ENCODE results near the gene PUM2.
A peak's percentile ranks its signal among the peaks of the same experiment; 100 is the strongest.

PUM2 gene

GRCh38 chr2:20224716-20225293, 125.8 kb downstream of the PUM2 start, which contains the start of gene SDC1:
SDC1 (minus strand) TSS chr2:20225130; CDS start chr2:20224867, 263 bp downstream.
- Histone ChIP-seq H3K4ac (ENCODE audit: low read depth in 1 of 2, low read length in 2 of 2) (peak within 1 kb of the TSS; percentile 57 to 93), H3K4me3 (ENCODE audit: insufficient read depth in 1 of 2, low read depth in 1 of 2, low read length in 2 of 2) (peak within 1 kb of the TSS; percentile 80 to 87), H3K4me1 (ENCODE audit: control insufficient read depth, insufficient read depth, low read depth, low read length) (peaks cover 28% of the 10 kb centered on the region), H2BK120ac (ENCODE audit: low read depth, low read length) (peak within 1 kb of the TSS; percentile 74), H3K27me3 (ENCODE audit: control insufficient read depth in 1 of 2, insufficient read depth in 1 of 2, low read length in 2 of 2) (no peaks in the 10 kb centered on the region), H3K14ac (ENCODE audit: low read length in 2 of 2) (no peak within 1 kb of the TSS), H4K91ac (ENCODE audit: low read length) (peak within 1 kb of the TSS; percentile 46), H2AFZ (ENCODE audit: low read depth, low read length) (peak within 1 kb of the TSS; percentile 80), H2BK12ac (ENCODE audit: low read length in 2 of 2) (peak within 1 kb of the TSS in 1 of 2 experiments; percentile 16), H3K18ac (ENCODE audit: low read depth in 1 of 2, low read length in 2 of 2) (peak within 1 kb of the TSS; percentile 72 to 78), H3K9ac (ENCODE audit: low read length) (peak within 1 kb of the TSS; percentile 89), H3K23ac (ENCODE audit: low read length in 2 of 2) (peak within 1 kb of the TSS in 1 of 2 experiments; percentile 61), H3K79me1 (replicated peaks; ENCODE audit: low read length, poor library complexity, severe bottlenecking) (no peaks in the 10 kb centered on the region), H3K36me3 (ENCODE audit: control insufficient read depth in 1 of 2, insufficient read depth in 2 of 2, low read depth in 1 of 2, low read length in 2 of 2) (no peaks in the 10 kb centered on the region), H2AK5ac (ENCODE audit: low read length, severe bottlenecking) (peak within 1 kb of the TSS; percentile 10), H4K8ac (ENCODE audit: low read length) (peak within 1 kb of the TSS; percentile 81), H2BK5ac (ENCODE audit: low read depth, low read length, poor library complexity, severe bottlenecking) (peak within 1 kb of the TSS; percentile 76), H3K27ac (ENCODE audit: low read length, poor library complexity, severe bottlenecking) (peak within 1 kb of the TSS; percentile 70), H3K9me3 (ENCODE audit: control insufficient read depth, low read length) (no peaks in the 10 kb centered on the region), H3K4me2 (ENCODE audit: low read length, poor library complexity, severe bottlenecking) (peak within 1 kb of the TSS; percentile 94), H2BK15ac (ENCODE audit: low read depth, poor library complexity, severe bottlenecking) (peak within 1 kb of the TSS; percentile 64)
- peak; percentile 58 for DNase-seq
- WGBS: 1% methylated on average over 37 of the region's 65 CpGs

DNA sequence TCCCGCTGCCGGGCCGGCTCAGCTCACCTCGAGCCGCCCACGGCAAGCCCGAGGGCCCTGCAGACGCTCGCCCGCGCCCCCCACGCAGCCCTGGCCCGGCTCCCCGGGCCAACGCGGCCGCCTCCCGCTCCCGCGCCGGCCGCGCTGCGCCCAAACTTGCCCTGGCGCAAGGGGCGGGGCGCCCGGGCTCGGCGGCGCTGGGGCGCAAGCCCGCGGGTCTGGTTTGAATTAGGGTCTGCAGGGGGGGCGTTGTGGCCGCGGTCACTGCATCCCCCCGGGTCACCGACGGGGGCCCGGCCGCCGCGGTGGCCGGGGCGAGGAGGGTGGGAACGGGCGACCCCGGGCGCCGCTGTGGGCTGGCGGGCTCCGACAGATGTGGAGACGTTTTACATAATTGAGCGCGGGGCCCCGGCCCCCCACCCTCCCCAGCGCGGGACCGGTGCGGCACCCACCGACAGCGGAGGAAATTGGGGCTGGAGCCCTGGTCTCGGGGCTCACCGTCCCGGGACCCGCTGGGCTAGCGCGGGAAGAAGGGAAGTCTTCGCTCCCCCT, 126.4 kb downstream of the PUM2 start:
- H3K4me2 ChIP-seq (ENCODE audit: low read length, poor library complexity, severe bottlenecking): peak overlapping the region; percentile 94

GRCh38 chr2:20223407-20224163, 127.1 kb downstream of the PUM2 start:
- Histone ChIP-seq H2AK5ac (ENCODE audit: low read length, severe bottlenecking) (no peak overlapping the region), H2BK12ac (ENCODE audit: low read length in 2 of 2) (peak overlapping the region in 1 of 2 experiments; percentile 64), H2AFZ (ENCODE audit: low read depth, low read length) (peak overlapping the region; percentile 78), H3K4me2 (ENCODE audit: low read length, poor library complexity, severe bottlenecking) (peak overlapping the region; percentile 94), H3K27me3 (ENCODE audit: control insufficient read depth in 1 of 2, insufficient read depth in 1 of 2, low read length in 2 of 2) (no peaks in the 10 kb centered on the region), H3K79me1 (replicated peaks; ENCODE audit: low read length, poor library complexity, severe bottlenecking) (no peaks in the 10 kb centered on the region), H2BK5ac (ENCODE audit: low read depth, low read length, poor library complexity, severe bottlenecking) (peak overlapping the region; percentile 76), H3K4me1 (ENCODE audit: control insufficient read depth, insufficient read depth, low read depth, low read length) (peaks cover 35% of the 10 kb centered on the region), H3K23ac (ENCODE audit: low read length in 2 of 2) (no peak overlapping the region), H3K4me3 (ENCODE audit: insufficient read depth in 1 of 2, low read depth in 1 of 2, low read length in 2 of 2) (peak overlapping the region; percentile 80 to 87), H4K91ac (ENCODE audit: low read length) (peak overlapping the region; percentile 16), H2BK15ac (ENCODE audit: low read depth, poor library complexity, severe bottlenecking) (peak overlapping the region; percentile 5), H3K4ac (ENCODE audit: low read depth in 1 of 2, low read length in 2 of 2) (peak overlapping the region; percentile 57 to 93), H3K27ac (ENCODE audit: low read length, poor library complexity, severe bottlenecking) (peak overlapping the region; percentile 69), H3K18ac (ENCODE audit: low read depth in 1 of 2, low read length in 2 of 2) (peak overlapping the region; percentile 72 to 78), H3K14ac (ENCODE audit: low read length in 2 of 2) (peak overlapping the region in 1 of 2 experiments; percentile 49), H3K9me3 (ENCODE audit: control insufficient read depth, low read length) (no peaks in the 10 kb centered on the region), H3K36me3 (ENCODE audit: control insufficient read depth in 1 of 2, insufficient read depth in 2 of 2, low read depth in 1 of 2, low read length in 2 of 2) (peaks cover 0 to 9% of the 10 kb centered on the region in 2 experiments), H2BK120ac (ENCODE audit: low read depth, low read length) (no peak overlapping the region), H3K9ac (ENCODE audit: low read length) (peak overlapping the region; percentile 89), H4K8ac (ENCODE audit: low read length) (peak overlapping the region; percentile 81)
- WGBS: 1% methylated on average over 56 of the region's 66 CpGs
- DNase-seq: peak; percentile 59

More for the DNA sequence above, 126.4 kb downstream of the PUM2 start:
- H3K9ac ChIP-seq (ENCODE audit: low read length): peak overlapping the region; percentile 89
- H3K18ac ChIP-seq (ENCODE audit: low read depth in 1 of 2, low read length in 2 of 2): peak overlapping the region; percentile 72 to 78
- peaks cover 29% of the 10 kb centered on the region for H3K4me1 ChIP-seq (ENCODE audit: control insufficient read depth, insufficient read depth, low read depth, low read length)
- H2AK5ac ChIP-seq (ENCODE audit: low read length, severe bottlenecking): no peak overlapping the region
- under 1% methylated on average over 54 of the region's 70 CpGs for WGBS
- H3K14ac ChIP-seq (ENCODE audit: low read length in 2 of 2): no peak overlapping the region
- no peak overlapping the region for H3K23ac ChIP-seq (ENCODE audit: low read length in 2 of 2)
- H2BK15ac ChIP-seq (ENCODE audit: low read depth, poor library complexity, severe bottlenecking): peak overlapping the region; percentile 64
- peak overlapping the region; percentile 57 to 93 for H3K4ac ChIP-seq (ENCODE audit: low read depth in 1 of 2, low read length in 2 of 2)
- H3K4me3 ChIP-seq (ENCODE audit: insufficient read depth in 1 of 2, low read depth in 1 of 2, low read length in 2 of 2): peak overlapping the region; percentile 80 to 87
- H3K27me3 ChIP-seq (ENCODE audit: control insufficient read depth in 1 of 2, insufficient read depth in 1 of 2, low read length in 2 of 2): no peaks in the 10 kb centered on the region
- H3K27ac ChIP-seq (ENCODE audit: low read length, poor library complexity, severe bottlenecking): peak overlapping the region; percentile 69
- no peak for DNase-seq
- H3K9me3 ChIP-seq (ENCODE audit: control insufficient read depth, low read length): no peaks in the 10 kb centered on the region
- H4K91ac ChIP-seq (ENCODE audit: low read length): peak overlapping the region; percentile 16
- no peak overlapping the region for H2BK12ac ChIP-seq (ENCODE audit: low read length in 2 of 2)
- peak overlapping the region; percentile 74 for H2BK120ac ChIP-seq (ENCODE audit: low read depth, low read length)
- H2AFZ ChIP-seq (ENCODE audit: low read depth, low read length): peak overlapping the region; percentile 78
- peak overlapping the region; percentile 76 for H2BK5ac ChIP-seq (ENCODE audit: low read depth, low read length, poor library complexity, severe bottlenecking)
- H3K36me3 ChIP-seq (ENCODE audit: control insufficient read depth in 1 of 2, insufficient read depth in 2 of 2, low read depth in 1 of 2, low read length in 2 of 2): peaks cover 0 to 3% of the 10 kb centered on the region in 2 experiments
- H3K79me1 ChIP-seq (replicated peaks; ENCODE audit: low read length, poor library complexity, severe bottlenecking): no peaks in the 10 kb centered on the region
- H4K8ac ChIP-seq (ENCODE audit: low read length): peak overlapping the region; percentile 81
